Liver (tissue), 10 donors: ENCODE data around the gene CEACAM19. TPM values are rescaled to one million over a fixed set of nuclear protein-coding genes. Genes with fewer than 3 reads are reported as not detected.

Experiments used
- DNase-seq: peaks from one replicate; pipeline ENCODE4 v3.0.0-alpha.2; 2017; ENCODE audit warnings: low spot score
- H3K27ac ChIP-seq, 2 donors: one replicate each; pipeline ENCODE4 v1.7.0; 2013; ENCODE audit warnings: inconsistent platforms in 2 of 2, low read length in 2 of 2, control low read depth in 1 of 2, low read depth in 1 of 2, mild to moderate bottlenecking in 1 of 2
- H3K27me3 ChIP-seq, 4 donors: one replicate each; pipeline versions ENCODE4 v1.6.1 to v1.7.0; 2013; ENCODE audit warnings: low read length in 3 of 4, inconsistent platforms in 1 of 4, mild to moderate bottlenecking in 1 of 4, moderate library complexity in 1 of 4; ENCODE audit not compliant: control insufficient read depth in 4 of 4, insufficient read depth in 4 of 4
- H3K36me3 ChIP-seq, 4 donors: one replicate each; pipeline versions ENCODE4 v1.6.1 to v1.7.0; 2013; ENCODE audit warnings: low read length in 3 of 4, mild to moderate bottlenecking in 3 of 4, low read depth in 1 of 4, moderate library complexity in 1 of 4; ENCODE audit not compliant: control insufficient read depth in 4 of 4, insufficient read depth in 3 of 4
- H3K4me1 ChIP-seq, 4 donors: one replicate each; pipeline versions ENCODE4 v1.6.1 to v1.7.0; 2013; ENCODE audit warnings: low read length in 3 of 4, mild to moderate bottlenecking in 3 of 4, moderate library complexity in 1 of 4; ENCODE audit not compliant: control insufficient read depth in 4 of 4, insufficient read depth in 4 of 4
- H3K4me3 ChIP-seq, 3 donors: one replicate each; pipeline versions ENCODE4 v1.6.1 to v1.7.0; 2013; ENCODE audit warnings: low read length in 3 of 3, control low read depth in 1 of 3, low read depth in 1 of 3, mild to moderate bottlenecking in 1 of 3
- H3K9ac ChIP-seq, 2 donors: one replicate each; pipeline ENCODE4 v1.7.0; 2013; ENCODE audit warnings: low read length in 2 of 2, mild to moderate bottlenecking in 2 of 2, moderate library complexity in 2 of 2, control low read depth in 1 of 2, low read depth in 1 of 2
- H3K9me3 ChIP-seq, 4 donors: one replicate each; pipeline versions ENCODE4 v1.6.1 to v1.7.0; 2013; ENCODE audit warnings: low read length in 3 of 4; ENCODE audit not compliant: control insufficient read depth in 4 of 4
- NR2F2 ChIP-seq: IDR thresholded peaks from 2 replicates; pipeline ENCODE4 v1.6.1; 2016; ENCODE audit warnings: antibody characterized with exemption
- WGBS: extraction: QIAGEN DNeasy Blood & Tissue Kit; methylation state at CpG from one replicate; pipeline ENCODE4 v1.1.7; 2013; 5-methylcytosine and 5-hydroxymethylcytosine counted together
- polyA plus RNA-seq, 2 donors: library from polyadenylated mRNA; stranded (reverse) in 1 of 2; unstranded in 1 of 2; fragments of 200-250 nt in 1 of 2; fragments of >200 nt in 1 of 2; fragmentation: Nextera tagmentation in 1 of 2; extraction: Ambion mirVana in 1 of 2; gene quantifications; one replicate each; pipeline versions ENCODE4 v1.2.1 to v1.2.3, GENCODE V29; 2013 to 2015
- small RNA-seq: library from RNA; depleted of rRNA; stranded (forward); fragments of <200 nt; gene quantifications from one replicate; pipeline ENCODE3, GENCODE V24; 2014
- total RNA-seq, 2 donors: library from RNA; depleted of rRNA; stranded (reverse); fragments of >200 nt; gene quantifications; one replicate each; pipeline ENCODE4 v1.2.3, GENCODE V29; 2014
- donor health status: healthy.
- donor health status: healthy.
- donor health status: healthy.
- donor health status: healthy.
- donor health status: healthy.

Gene CEACAM19
- total and polyA plus RNA-seq, 4 donors: 0.75 to 2.6 (median 1.3) TPM

DNA sequence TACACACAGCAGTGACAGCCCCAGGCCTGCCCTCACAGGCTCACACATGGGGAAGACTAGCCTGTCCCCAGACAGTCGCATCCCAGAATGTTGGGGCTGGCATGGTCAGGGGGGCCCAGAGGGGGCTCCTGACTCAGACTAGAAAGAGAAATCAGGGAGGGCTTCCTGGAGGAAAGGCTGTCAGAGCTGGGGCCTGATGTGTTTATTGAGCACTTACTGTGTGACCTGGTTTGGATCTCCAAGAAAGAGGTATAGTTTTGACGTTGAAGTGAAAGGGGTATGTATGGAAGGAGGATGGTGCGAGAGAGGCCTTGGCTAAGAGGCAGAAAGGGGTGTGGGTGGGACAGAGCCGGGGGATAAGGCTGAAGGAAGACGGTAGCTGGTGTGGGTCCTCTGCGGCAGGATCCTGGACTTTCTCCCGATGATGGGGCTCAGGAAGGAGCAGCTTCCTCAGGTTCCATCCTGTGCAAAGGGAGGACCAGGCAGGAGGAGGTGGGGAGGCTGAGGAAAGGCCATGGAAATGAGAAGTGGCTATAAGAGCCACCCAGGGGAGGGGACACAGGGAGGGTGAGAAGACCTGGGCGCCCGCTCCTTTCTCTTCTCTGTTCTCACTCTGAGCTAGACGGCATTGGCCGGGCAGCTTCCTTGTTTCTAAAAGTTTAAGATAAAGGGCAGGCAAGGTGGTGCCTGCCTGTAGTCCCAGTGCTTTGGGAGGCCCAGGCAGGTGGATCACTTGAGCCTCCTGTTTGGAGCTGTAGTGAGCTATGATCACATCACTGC, 61.1 kb downstream of the CEACAM19 start:
- Histone ChIP-seq H3K4me3 (no peak overlapping the region), H3K36me3 (no peaks in the 10 kb centered on the region), H3K9me3 (no peaks in the 10 kb centered on the region), H3K27me3 (no peaks in the 10 kb centered on the region), H3K4me1 (peaks cover 0 to 15% (median 8%) of the 10 kb centered on the region in 4 donors), H3K9ac (no peak overlapping the region), H3K27ac (no peak overlapping the region)
- no peak for TF ChIP-seq NR2F2
- 85% methylated on average over 11 of the region's 11 CpGs for WGBS
- no peak for DNase-seq

Small RNAs within 50 kb of the gene (small RNA-seq; reads per million reads assigned to genes)
- gene RF00285: not detected

Other genes with a start within 250 kb of the CEACAM19 start
- 1 to 10 TPM in 1 of 2 donors, under 1 TPM in 1; 0.67 to 4.6 TPM for gene ZNF229, start 223.0 kb upstream of the CEACAM19 start, total RNA-seq
- gene ZNF229, start 223.0 kb upstream of the CEACAM19 start, polyA plus RNA-seq: under 1 TPM; 0.14 to 0.88 TPM
- gene ZNF180, start 171.0 kb upstream of the CEACAM19 start, total RNA-seq: 1 to 10 TPM; 5.5 to 7.6 TPM
- 1 to 10 TPM; 2.0 to 3.1 TPM for gene ZNF180, start 171.0 kb upstream of the CEACAM19 start, polyA plus RNA-seq
- under 1 TPM; 0.09 to 0.25 TPM for gene CEACAM20, start 141.8 kb upstream of the CEACAM19 start, total RNA-seq
- not detected for gene CEACAM20, start 141.8 kb upstream of the CEACAM19 start, polyA plus RNA-seq
- 1 to 10 TPM in 1 of 2 donors, under 1 TPM in 1; 0.47 to 2.8 TPM for gene IGSF23, start 57.9 kb upstream of the CEACAM19 start, total RNA-seq
- gene IGSF23, start 57.9 kb upstream of the CEACAM19 start, polyA plus RNA-seq: 10 to 100 TPM in 1 of 2 donors, 1 to 10 TPM in 1; 3.9 to 11.4 TPM
- 10 to 100 TPM; 18.6 to 49.0 TPM for gene PVR, start 27.6 kb upstream of the CEACAM19 start, total RNA-seq
- 10 to 100 TPM; 11.4 to 45.7 TPM for gene PVR, start 27.6 kb upstream of the CEACAM19 start, polyA plus RNA-seq
- under 1 TPM in 1 of 2 donors, not detected in 1; 0.09 TPM for gene CEACAM16, start 27.7 kb downstream of the CEACAM19 start, total RNA-seq
- gene CEACAM16, start 27.7 kb downstream of the CEACAM19 start, polyA plus RNA-seq: not detected
- gene BCL3, start 77.2 kb downstream of the CEACAM19 start, total RNA-seq: 10 to 100 TPM in 1 of 2 donors, 1 to 10 TPM in 1; 4.5 to 29.1 TPM
- gene BCL3, start 77.2 kb downstream of the CEACAM19 start, polyA plus RNA-seq: 10 to 100 TPM; 10.3 to 63.6 TPM
- gene CBLC, start 106.4 kb downstream of the CEACAM19 start, total RNA-seq: 10 to 100 TPM in 1 of 2 donors, 1 to 10 TPM in 1; 2.1 to 14.0 TPM
- gene CBLC, start 106.4 kb downstream of the CEACAM19 start, polyA plus RNA-seq: 1 to 10 TPM; 8.0 to 9.6 TPM
- gene BCAM, start 137.6 kb downstream of the CEACAM19 start, total RNA-seq: 10 to 100 TPM; 15.1 to 87.4 TPM
- gene BCAM, start 137.6 kb downstream of the CEACAM19 start, polyA plus RNA-seq: 10 to 100 TPM; 10.5 to 23.1 TPM
- gene NECTIN2, start 174.8 kb downstream of the CEACAM19 start, total RNA-seq: 10 to 100 TPM; 49.4 to 54.9 TPM
- gene NECTIN2, start 174.8 kb downstream of the CEACAM19 start, polyA plus RNA-seq: 10 to 100 TPM; 56.2 to 77.5 TPM
- 10 to 100 TPM; 28.3 to 34.4 TPM for gene TOMM40, start 219.8 kb downstream of the CEACAM19 start, total RNA-seq
- gene TOMM40, start 219.8 kb downstream of the CEACAM19 start, polyA plus RNA-seq: 10 to 100 TPM; 27.0 to 33.0 TPM
- 1,000 to 10,000 TPM; 1,884 to 3,491 TPM for gene APOE, start 234.3 kb downstream of the CEACAM19 start, total RNA-seq
- 1,000 to 10,000 TPM; 3,935 to 5,263 TPM for gene APOE, start 234.3 kb downstream of the CEACAM19 start, polyA plus RNA-seq
- 1,000 to 10,000 TPM in 1 of 2 donors, 100 to 1,000 TPM in 1; 612 to 1,996 TPM for gene APOC1, start 243.1 kb downstream of the CEACAM19 start, total RNA-seq
- gene APOC1, start 243.1 kb downstream of the CEACAM19 start, polyA plus RNA-seq: over 10,000 TPM in 1 of 2 donors, 1,000 to 10,000 TPM in 1; 3,937 to 10,095 TPM